ENCODE data around the gene FAM236B. TPM values are rescaled to one million over a fixed set of nuclear protein-coding genes. Genes with fewer than 3 reads are reported as not detected.
A peak's percentile ranks its signal among the peaks of the same experiment; 100 is the strongest.
"Not testable (repeated sequence)": the region's sequence is repeated elsewhere in the genome, so short reads cannot be mapped to it uniquely, and the experiment has no call there.

FAM236B gene
- total RNA-seq (2021) = not detected in 3 replicates
- not detected for Bru-seq, nascent RNA
- long read RNA-seq, experiment 1 = 0 reads
- long read RNA-seq, experiment 2 = 0 reads
- long read RNA-seq, experiment 3 = 0 reads

DNA sequence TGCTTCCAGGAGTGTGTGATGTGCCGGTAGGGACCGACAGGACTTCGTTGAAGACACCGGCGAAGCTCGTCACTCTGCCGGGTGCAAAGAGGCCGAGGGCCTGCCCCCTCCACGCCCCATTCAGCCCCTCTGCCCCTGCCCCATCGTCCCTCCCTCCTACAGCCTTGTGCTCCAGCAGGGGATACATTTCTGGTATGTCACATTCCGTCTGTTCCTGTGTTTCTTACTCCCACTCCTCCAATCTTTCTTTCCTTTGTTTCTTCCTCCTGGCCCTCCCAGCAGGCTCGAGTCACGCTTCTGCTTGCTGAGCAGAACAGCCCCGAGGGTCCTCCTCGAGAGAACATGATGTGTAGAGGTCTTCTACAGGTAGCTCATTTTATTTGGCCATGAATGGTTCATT lies at the start of gene FAM236B:
FAM236B (minus strand) TSS at position 101 of the 400 bp plus-strand sequence; CDS start at position 1, 100 bp downstream.
- ATAC-seq; H3K4me1 Mint-ChIP-seq; H3K36me3 Mint-ChIP-seq; CTCF ChIA-PET; POLR2A ChIA-PET; DNase-seq (ENCODE audit: low spot score); H3K9me3 Mint-ChIP-seq; H3K27me3 Mint-ChIP-seq (ENCODE audit: low read depth); H3K27ac Mint-ChIP-seq; H3K4me3 Mint-ChIP-seq: not testable (repeated sequence)

DNA sequence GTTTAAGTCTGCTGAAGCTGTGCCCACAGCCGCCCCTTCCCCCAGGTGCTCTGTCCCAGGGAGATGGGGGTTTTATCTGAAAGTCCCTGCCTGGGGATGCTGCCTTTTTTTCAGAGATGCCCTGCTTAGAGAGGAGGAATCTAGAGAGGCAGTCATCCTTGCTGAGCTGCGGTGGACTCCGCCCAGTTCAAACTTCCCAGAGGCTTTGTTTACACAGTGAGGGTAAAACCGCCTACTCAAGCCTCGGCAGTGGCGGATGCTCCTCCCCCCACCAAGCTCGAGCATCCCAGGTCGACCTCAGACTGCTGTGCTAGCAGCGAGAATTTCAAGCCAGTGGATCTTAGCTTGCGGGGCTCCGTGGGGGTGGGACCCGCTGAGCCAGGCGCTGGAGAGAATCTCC lies 48.2 kb upstream of the FAM236B start:
- DNase-seq (ENCODE audit: low spot score); H3K4me3 Mint-ChIP-seq; POLR2A ChIA-PET; H3K27me3 Mint-ChIP-seq (ENCODE audit: low read depth); H3K9me3 Mint-ChIP-seq; H3K27ac Mint-ChIP-seq; H3K4me1 Mint-ChIP-seq; H3K36me3 Mint-ChIP-seq; CTCF ChIA-PET: not testable (repeated sequence)
- peak; percentile 93 for ATAC-seq

DNA sequence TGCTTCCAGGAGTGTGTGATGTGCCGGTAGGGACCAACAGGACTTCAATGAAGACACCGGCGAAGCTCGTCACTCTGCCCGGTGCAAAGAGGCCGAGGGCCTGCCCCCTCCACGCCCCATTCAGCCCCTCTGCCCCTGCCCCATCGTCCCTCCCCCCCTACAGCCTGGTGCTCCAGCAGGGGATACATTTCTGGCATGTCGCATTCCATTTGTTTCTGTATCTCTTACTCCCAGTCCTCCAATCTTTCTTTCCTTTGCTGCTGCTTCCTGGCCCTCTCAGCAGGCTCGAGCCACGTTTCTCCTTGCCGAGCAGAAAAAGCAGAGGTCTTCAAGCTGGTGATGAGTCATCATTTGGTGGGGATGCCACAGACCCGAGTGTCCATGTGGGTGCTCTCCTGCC lies 25.6 kb upstream of the FAM236B start, which contains the start of gene FAM236D:
FAM236D (minus strand) TSS at position 101 of the 400 bp plus-strand sequence; CDS start at position 1, 100 bp downstream.
- ATAC-seq; H3K4me1 Mint-ChIP-seq; DNase-seq (ENCODE audit: low spot score); POLR2A ChIA-PET; CTCF ChIA-PET; H3K27ac Mint-ChIP-seq; H3K27me3 Mint-ChIP-seq (ENCODE audit: low read depth); H3K9me3 Mint-ChIP-seq; H3K36me3 Mint-ChIP-seq; H3K4me3 Mint-ChIP-seq: not testable (repeated sequence)

DNA sequence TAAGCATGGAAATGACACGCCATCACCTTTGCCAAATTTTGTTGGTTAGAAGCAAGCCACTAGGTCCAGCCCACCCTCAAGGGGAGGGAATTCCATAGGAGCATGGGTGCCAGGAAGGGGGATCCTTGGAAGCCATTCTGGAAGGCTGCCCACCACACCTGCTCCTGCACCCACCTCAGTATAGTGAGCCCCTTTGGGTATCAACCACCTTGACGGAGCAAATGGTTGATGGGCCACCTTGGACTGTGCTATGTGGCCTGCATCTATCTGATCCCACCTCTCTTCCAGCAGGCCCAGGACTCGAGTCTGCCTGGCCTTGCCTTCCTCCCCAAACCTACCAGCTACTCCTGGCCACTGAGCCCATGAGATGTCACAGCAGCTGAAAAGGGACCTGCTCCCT lies 7.9 kb upstream of the FAM236B start:
- DNase-seq (ENCODE audit: low spot score); CTCF ChIA-PET; POLR2A ChIA-PET; H3K36me3 Mint-ChIP-seq; H3K4me1 Mint-ChIP-seq; H3K27ac Mint-ChIP-seq; H3K9me3 Mint-ChIP-seq; H3K27me3 Mint-ChIP-seq (ENCODE audit: low read depth); H3K4me3 Mint-ChIP-seq; ATAC-seq: not testable (repeated sequence)

DNA sequence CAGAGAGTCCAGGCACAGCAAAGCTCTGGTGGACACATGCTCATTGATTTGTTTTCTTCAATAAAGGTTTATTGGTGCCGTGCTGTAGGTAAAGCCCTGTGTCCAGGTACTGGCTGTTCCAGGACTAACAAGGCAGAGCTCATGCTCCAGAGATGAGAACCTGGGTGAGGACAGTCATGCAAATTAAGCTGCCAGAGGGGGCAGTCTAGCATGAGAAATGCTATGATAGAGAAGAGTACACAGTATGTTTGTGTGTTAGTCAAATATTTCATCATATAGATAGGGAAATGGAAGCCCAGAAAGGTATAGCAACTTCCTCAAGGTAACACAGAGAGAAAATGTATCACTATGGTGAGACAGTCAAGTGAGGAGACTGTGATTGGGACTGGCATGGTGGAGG lies 5.7 kb upstream of the FAM236B start:
- DNase-seq (ENCODE audit: low spot score); POLR2A ChIA-PET; H3K27me3 Mint-ChIP-seq (ENCODE audit: low read depth); CTCF ChIA-PET; H3K4me3 Mint-ChIP-seq; H3K4me1 Mint-ChIP-seq; H3K9me3 Mint-ChIP-seq; H3K27ac Mint-ChIP-seq; H3K36me3 Mint-ChIP-seq; ATAC-seq: not testable (repeated sequence)

DNA sequence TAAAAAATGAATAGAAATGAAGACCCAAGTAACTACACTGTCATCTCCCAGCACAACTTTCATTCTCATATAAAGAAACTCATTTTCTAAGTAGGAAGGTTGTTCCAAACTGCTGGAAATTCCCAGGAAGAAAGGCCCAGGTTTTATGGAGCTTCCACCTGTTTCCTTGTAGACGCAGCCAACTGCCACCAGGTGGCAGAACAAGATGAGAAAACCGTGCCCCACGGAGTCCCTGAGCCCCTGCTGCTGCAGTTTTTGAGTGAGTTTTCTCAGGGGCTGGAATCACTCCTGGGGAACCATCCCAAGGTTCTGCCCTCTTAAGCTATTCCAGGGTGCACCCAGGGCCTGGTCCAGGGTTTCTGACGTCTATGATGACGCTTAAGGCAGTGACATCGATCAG lies 1.5 kb upstream of the FAM236B start:
- ATAC-seq = peak; percentile 53
- POLR2A ChIA-PET; H3K27ac Mint-ChIP-seq; H3K4me1 Mint-ChIP-seq; H3K4me3 Mint-ChIP-seq; H3K36me3 Mint-ChIP-seq; DNase-seq (ENCODE audit: low spot score); CTCF ChIA-PET; H3K27me3 Mint-ChIP-seq (ENCODE audit: low read depth); H3K9me3 Mint-ChIP-seq: not testable (repeated sequence)

DNA sequence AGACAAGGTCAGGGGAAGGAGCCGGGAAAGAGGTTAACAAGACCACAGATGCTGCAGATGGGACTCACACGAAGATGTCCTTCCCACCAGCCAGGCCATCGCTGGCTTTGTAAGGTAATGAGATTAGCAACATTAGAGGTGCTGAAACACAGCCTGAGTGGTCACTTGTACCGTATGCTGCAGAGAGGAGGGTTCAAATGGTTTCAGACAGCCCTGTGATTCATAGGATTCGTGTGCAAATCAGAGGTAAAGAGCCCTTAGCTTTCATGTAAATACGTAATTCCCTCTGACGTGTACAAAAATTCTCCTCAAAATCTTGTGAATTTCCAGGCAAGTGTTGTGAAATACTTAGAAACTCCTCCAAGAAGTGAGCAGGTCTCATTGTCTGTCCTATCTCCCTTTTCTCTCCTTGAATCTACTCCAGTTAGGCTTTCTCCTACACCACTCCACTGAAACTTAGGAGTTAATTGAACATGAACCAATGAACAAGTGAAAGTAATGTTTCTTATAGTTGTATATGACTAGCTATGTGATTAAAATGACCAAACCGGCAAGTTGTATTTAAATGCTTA lies 991 bp upstream of the FAM236B start:
- DNase-seq (ENCODE audit: low spot score); H3K36me3 Mint-ChIP-seq; H3K9me3 Mint-ChIP-seq; H3K27ac Mint-ChIP-seq; POLR2A ChIA-PET; CTCF ChIA-PET; H3K27me3 Mint-ChIP-seq (ENCODE audit: low read depth); H3K4me1 Mint-ChIP-seq; ATAC-seq; H3K4me3 Mint-ChIP-seq: not testable (repeated sequence)

DNA sequence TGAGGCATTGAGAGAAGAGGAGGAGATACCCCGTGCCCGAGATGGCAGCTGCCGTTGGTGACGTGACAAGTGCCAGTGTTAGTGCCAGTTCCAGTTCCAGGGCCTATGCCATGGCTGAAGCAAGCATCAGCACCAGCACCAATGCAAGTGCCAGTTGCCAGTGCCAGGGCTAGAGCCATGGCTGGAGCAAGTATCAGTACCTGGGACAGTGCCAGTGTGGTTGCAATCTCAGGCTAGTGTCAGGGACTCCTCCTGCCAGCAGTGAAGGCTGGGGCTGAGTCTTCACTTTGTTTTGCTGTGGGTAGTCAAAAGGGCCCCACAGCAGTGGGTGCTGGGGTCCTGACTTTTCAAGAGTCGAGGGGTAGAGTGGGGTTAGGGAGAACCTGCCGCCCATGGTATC lies 4.3 kb downstream of the FAM236B start:
- H3K9me3 Mint-ChIP-seq; ATAC-seq; H3K27me3 Mint-ChIP-seq (ENCODE audit: low read depth); H3K27ac Mint-ChIP-seq; H3K4me3 Mint-ChIP-seq; H3K4me1 Mint-ChIP-seq; DNase-seq (ENCODE audit: low spot score); H3K36me3 Mint-ChIP-seq; POLR2A ChIA-PET; CTCF ChIA-PET: not testable (repeated sequence)

DNA sequence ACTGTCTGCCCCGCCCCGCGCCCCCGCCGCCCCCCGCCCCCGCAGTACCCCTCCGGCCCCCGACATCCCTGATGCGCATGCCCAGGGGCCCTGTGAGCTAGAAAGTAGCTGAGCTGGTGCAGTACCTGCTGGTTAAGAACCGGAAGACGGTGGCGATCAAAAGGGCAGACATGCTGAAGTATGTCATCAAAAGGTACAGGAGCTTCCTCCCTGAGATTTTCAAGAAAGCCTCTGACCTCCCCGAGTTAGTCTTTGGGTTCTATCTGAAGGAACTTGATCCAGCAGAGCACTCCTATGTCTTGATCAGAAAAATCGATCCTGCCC lies 5.0 kb downstream of the FAM236B start:
- CTCF ChIA-PET; H3K4me1 Mint-ChIP-seq; H3K36me3 Mint-ChIP-seq; H3K27me3 Mint-ChIP-seq (ENCODE audit: low read depth); H3K27ac Mint-ChIP-seq; POLR2A ChIA-PET; DNase-seq (ENCODE audit: low spot score); H3K9me3 Mint-ChIP-seq; H3K4me3 Mint-ChIP-seq: not testable (repeated sequence)
- peak; percentile 46 for ATAC-seq

DNA sequence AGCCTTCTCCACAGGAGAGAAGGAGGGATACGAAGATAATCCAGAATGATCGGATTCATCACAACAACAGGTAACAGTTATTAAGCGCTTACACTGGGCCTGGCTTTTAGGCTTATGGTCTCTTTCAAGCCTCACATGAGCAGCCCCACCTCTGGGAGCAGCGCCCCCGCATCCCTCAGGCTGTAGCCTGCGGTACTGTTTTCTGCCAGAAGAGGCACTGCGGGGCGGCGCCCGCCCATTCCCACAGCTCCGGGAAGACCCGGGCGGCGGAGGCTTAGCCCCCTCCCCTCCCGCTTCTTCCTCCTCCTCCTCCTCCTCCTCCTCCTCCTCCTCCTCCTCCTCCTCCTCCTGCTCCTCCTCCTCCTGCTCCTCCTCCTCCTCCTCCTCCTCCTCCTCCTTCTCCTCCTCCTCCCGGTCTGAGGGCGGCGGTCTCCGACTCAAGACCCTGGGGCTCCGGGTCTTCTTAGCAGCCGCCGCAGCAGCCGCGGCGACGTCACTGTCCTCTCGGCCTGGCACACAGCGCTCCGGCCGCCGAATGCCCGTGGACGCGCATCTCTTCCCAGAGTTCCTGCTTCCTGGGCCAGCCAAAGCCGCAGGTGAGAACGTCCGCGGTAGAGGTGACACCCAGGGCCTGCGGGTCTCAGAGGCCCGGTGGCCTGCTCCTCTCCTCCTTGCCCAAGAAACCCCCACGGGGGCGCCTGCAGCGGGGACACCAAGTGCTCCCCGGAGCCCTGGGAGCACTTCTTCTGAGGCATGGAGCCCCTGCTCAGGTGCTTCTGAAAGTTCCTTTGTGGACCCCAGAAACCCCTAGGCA lies 5.6 kb downstream of the FAM236B start, which contains the start of gene DMRTC1B:
DMRTC1B (plus strand) TSS at position 238 of the 814 bp plus-strand sequence. CDS start 68,246 bp downstream, outside the sequence.
- H3K4me1 Mint-ChIP-seq; H3K4me3 Mint-ChIP-seq; H3K27me3 Mint-ChIP-seq (ENCODE audit: low read depth); H3K27ac Mint-ChIP-seq; H3K9me3 Mint-ChIP-seq; DNase-seq (ENCODE audit: low spot score); POLR2A ChIA-PET; CTCF ChIA-PET; H3K36me3 Mint-ChIP-seq: not testable (repeated sequence)
- ATAC-seq = peak; percentile 89

DNA sequence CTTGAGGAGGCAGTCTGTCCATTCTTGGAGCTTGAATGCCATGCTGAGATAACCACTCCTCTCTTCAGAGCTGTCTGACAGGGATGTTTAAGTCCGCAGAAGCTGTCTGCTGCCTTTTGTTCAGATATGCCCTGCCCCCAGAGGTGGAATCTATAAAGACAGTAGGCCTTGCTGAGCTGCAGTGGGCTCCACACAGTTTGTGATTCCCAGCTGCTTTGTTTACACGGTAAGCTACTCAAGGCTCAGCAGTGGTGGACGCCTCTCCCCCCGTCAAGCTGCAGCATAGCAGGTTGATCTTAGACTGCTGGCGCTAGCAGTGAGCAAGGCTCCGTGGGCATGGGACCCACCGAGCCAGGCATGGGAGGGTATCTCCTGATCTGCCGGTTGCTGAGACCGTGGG lies 22.0 kb downstream of the FAM236B start:
- DNase-seq (ENCODE audit: low spot score); H3K9me3 Mint-ChIP-seq; POLR2A ChIA-PET; H3K27me3 Mint-ChIP-seq (ENCODE audit: low read depth); CTCF ChIA-PET; H3K36me3 Mint-ChIP-seq; H3K4me1 Mint-ChIP-seq; H3K4me3 Mint-ChIP-seq; H3K27ac Mint-ChIP-seq: not testable (repeated sequence)
- peak; percentile 60 for ATAC-seq

DNA sequence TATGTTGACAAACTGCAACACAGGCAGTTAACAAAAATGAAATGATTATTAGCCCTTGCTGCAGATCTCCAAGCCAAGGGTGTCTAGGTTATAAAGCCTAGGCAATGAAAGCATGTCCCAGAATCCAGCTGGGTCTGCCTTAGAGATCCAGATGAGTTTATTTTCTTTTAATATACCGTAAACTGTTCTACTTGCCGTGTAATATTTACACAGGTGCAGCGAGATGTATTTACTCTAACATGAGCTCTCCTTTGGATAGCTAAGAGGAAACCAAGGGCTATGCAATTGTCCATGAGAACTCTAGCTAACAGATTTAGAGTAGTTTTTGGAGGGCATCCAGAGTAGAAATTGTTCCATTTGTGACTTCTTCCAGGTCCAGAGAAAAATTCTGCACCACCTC lies 33.9 kb downstream of the FAM236B start:
- CTCF ChIA-PET; H3K4me3 Mint-ChIP-seq; H3K27ac Mint-ChIP-seq; H3K4me1 Mint-ChIP-seq; H3K9me3 Mint-ChIP-seq; H3K36me3 Mint-ChIP-seq; POLR2A ChIA-PET; H3K27me3 Mint-ChIP-seq (ENCODE audit: low read depth); DNase-seq (ENCODE audit: low spot score); ATAC-seq: not testable (repeated sequence)

DNA sequence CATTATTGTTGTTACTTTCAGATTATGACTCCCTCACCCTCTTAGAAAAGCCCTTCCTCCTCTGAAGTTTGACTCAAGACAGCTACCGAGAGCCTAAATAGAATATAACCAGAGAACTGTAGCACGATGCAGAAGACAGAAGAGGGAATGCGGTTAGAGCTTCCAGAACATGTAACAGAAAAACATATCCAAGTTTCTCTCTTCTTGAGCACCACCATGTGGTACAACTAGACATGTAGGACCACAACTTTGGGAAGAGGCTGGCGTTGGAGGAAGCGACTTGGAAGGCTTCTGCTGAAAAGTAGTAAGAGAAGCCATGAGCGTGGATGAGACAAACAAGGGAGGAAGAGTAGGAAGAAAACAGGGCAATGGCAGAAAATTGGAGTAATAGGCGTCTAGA lies 36.9 kb downstream of the FAM236B start:
- H3K36me3 Mint-ChIP-seq; H3K4me1 Mint-ChIP-seq; H3K27ac Mint-ChIP-seq; H3K4me3 Mint-ChIP-seq; DNase-seq (ENCODE audit: low spot score); CTCF ChIA-PET; H3K27me3 Mint-ChIP-seq (ENCODE audit: low read depth); POLR2A ChIA-PET; H3K9me3 Mint-ChIP-seq; ATAC-seq: not testable (repeated sequence)

Measured in WTC11 (cell line).